Esophagus muscularis mucosa (tissue), 4 donors: ENCODE results near the gene PYGO1. TPM values are rescaled to one million over a fixed set of nuclear protein-coding genes. Genes with fewer than 3 reads are reported as not detected.

Source experiments
- DNase-seq: peaks from one replicate; pipeline ENCODE4 v3.0.0-alpha.2; 2017; ENCODE audit errors: extremely low spot score
- H3K27ac ChIP-seq, 4 donors: fragments of 200-600 bp; sonication (generic); replicated peaks in 1 of 4; 1 replicate in 3 of 4; 2 replicates in 1 of 4; pipeline ENCODE4 v1.5.1; 2016 to 2019; ENCODE audit warnings: mild to moderate bottlenecking in 1 of 4
- H3K27me3 ChIP-seq, 4 donors: fragments of 200-600 bp; sonication (generic); one replicate each; pipeline versions ENCODE4 v1.5.1 to v1.6.0; 2016 to 2019
- H3K36me3 ChIP-seq, 4 donors: fragments of 200-600 bp; sonication (generic); one replicate each; pipeline ENCODE4 v1.5.1; 2016 to 2019
- H3K4me1 ChIP-seq, 4 donors: fragments of 200-600 bp; sonication (generic); one replicate each; pipeline ENCODE4 v1.5.1; 2016 to 2019
- H3K4me3 ChIP-seq, 4 donors: fragments of 200-600 bp; sonication (generic); 1 replicate in 2 of 4; 2 replicates in 2 of 4; pipeline ENCODE4 v1.5.1; 2016 to 2019; ENCODE audit warnings: mild to moderate bottlenecking in 4 of 4, moderate library complexity in 1 of 4
- H3K9me3 ChIP-seq, 4 donors: fragments of 200-600 bp; sonication (generic); 1 replicate in 3 of 4; 2 replicates in 1 of 4; pipeline ENCODE4 v1.5.1; 2016 to 2019
- EP300 ChIP-seq: sonication (generic); formaldehyde crosslinking; IDR thresholded peaks from one replicate; pipeline ENCODE4 v1.6.1; 2017; ENCODE audit warnings: antibody characterized with exemption
- POLR2A ChIP-seq: fragments of 450-650 bp; IDR thresholded peaks from one replicate; pipeline ENCODE4 v1.6.1; 2017; ENCODE audit warnings: antibody characterized with exemption, moderate library complexity, mild to moderate bottlenecking, low read depth
- POLR2AphosphoS5 ChIP-seq, 2 donors: sonication (generic); formaldehyde crosslinking; IDR thresholded peaks; one replicate each; pipeline ENCODE4 v1.6.1; 2017; ENCODE audit warnings: antibody characterized with exemption in 2 of 2
- WGBS: methylation state at CpG from one replicate; pipeline ENCODE4 v1.1.5; 2018; 5-methylcytosine and 5-hydroxymethylcytosine counted together
- intact Hi-C: fragments of 100-400 bp; cut with DNase I; formaldehyde crosslinking; loops from one replicate; pipeline ENCODE4 v1.15.1; 2023
- total RNA-seq, 4 donors: library from RNA; depleted of rRNA; stranded (reverse); fragments of >200 nt; gene quantifications; one replicate each; pipeline versions ENCODE4 v1.1.0 to v1.2.1, GENCODE V29; 2016
- TF ChIP-seq, protein P1 (sequence below), 3 experiments: fragments of 200-600 bp in 2 of 3; fragments of 450-650 bp in 1 of 3; sonication (generic) in 2 of 3; IDR thresholded peaks; one replicate each; pipeline ENCODE4 v1.5.1; 2017 to 2019; ENCODE audit warnings: antibody characterized with exemption in 3 of 3, mild to moderate bottlenecking in 2 of 3, moderate library complexity in 1 of 3

PYGO1 gene
- total RNA-seq, 4 donors from 2014 or later = 13.6 to 20.7 (median 16.7) TPM

DNA sequence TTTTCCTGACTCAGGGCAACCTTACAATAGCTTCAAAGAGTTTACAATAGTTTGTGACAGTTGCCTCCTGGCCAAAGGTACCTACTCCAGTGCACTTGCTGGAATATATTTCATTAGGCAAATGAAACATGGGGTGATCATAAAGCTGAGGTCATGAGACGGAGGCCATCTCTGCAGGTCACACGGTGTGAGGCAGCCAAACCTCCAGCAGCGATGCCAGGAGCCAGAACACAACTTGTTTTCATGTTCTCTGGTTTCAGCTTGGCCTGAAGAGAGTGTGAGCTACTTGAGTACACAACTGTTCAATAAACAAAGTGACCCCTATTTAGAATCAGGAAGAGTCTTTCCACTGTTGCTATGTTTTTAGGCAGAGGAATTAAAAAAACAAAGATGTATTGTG is 42.7 kb upstream of the PYGO1 start:
- Histone ChIP-seq H3K27me3 (no peaks in the 10 kb centered on the region), H3K4me3 (no peak overlapping the region), H3K9me3 (no peaks in the 10 kb centered on the region), H3K27ac (no peak overlapping the region), H3K4me1 (no peaks in the 10 kb centered on the region), H3K36me3 (peaks cover 0 to 8% (median 0%) of the 10 kb centered on the region in 4 donors)
- DNase-seq = no peak
- no peak for TF ChIP-seq POLR2A
- TF ChIP-seq POLR2AphosphoS5 (IDR thresholded peaks at IDR 0.05) = no peak
- TF ChIP-seq, protein P1, sequence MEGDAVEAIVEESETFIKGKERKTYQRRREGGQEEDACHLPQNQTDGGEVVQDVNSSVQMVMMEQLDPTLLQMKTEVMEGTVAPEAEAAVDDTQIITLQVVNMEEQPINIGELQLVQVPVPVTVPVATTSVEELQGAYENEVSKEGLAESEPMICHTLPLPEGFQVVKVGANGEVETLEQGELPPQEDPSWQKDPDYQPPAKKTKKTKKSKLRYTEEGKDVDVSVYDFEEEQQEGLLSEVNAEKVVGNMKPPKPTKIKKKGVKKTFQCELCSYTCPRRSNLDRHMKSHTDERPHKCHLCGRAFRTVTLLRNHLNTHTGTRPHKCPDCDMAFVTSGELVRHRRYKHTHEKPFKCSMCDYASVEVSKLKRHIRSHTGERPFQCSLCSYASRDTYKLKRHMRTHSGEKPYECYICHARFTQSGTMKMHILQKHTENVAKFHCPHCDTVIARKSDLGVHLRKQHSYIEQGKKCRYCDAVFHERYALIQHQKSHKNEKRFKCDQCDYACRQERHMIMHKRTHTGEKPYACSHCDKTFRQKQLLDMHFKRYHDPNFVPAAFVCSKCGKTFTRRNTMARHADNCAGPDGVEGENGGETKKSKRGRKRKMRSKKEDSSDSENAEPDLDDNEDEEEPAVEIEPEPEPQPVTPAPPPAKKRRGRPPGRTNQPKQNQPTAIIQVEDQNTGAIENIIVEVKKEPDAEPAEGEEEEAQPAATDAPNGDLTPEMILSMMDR (IDR thresholded peaks at IDR 0.05) = no peak
- no peak for TF ChIP-seq EP300
- intact Hi-C loops = no loop called here
- 90% methylated on average over 2 of the region's 3 CpGs for WGBS

DNA sequence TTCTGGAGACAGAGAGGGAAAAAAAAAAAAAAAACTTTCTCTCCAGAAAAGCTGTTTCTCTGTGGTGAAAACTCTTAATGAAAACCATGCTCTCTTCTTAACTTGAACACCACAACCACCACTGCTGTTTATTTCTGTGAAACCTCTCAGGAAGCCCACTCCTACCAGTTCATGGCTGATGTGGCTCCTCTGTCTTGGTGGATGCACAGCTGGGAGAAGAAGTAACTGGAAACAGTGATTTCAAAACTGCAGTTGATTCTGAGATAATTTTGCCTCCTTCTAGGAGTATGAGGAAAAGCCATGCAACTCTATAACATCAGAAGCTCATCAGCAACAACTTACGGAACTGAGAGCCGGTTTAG is 40.2 kb upstream of the PYGO1 start:
- Histone ChIP-seq H3K9me3 (no peaks in the 10 kb centered on the region), H3K4me3 (no peak overlapping the region), H3K36me3 (peaks cover 0 to 8% (median 0%) of the 10 kb centered on the region in 4 donors), H3K4me1 (no peaks in the 10 kb centered on the region), H3K27ac (no peak overlapping the region), H3K27me3 (no peaks in the 10 kb centered on the region)
- TF ChIP-seq POLR2A (no peak), EP300 (no peak)
- TF ChIP-seq, protein P1 (IDR thresholded peaks at IDR 0.05) = no peak
- no peak for DNase-seq
- 97% methylated on average over 2 of the region's 2 CpGs for WGBS
- intact Hi-C loops = no loop called here

DNA sequence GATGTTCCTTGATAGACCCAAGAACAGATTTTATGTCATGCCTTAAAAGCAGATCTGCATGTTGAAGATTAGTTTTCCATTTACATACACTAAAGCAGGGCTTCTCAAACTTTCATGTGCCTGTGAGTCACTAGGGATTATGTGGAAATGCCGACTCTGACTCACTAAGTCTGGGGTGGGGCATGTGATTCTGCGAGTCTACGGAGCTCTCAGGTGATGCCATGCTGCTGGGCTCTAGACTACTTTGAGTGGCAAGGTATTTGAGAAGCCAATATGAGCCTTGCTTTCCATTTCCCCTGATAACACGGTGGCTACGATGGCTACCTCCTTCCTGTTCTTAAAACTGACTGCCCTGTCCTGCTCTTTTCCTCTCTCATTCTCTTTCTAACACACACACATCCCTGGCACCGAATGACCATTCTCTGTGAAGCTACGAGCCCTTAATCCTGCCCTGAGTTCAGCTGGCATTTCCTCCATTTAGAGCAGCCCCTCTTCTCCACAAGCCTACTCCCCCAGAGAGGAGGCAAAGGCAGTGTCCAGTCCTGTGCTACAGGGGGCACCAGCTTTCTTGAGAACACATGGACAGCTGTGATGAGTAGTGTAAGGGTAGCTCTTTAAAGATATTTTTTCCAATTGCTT is 39.7 kb upstream of the PYGO1 start:
- DNase-seq = no peak
- no peak overlapping the region for H3K4me3 ChIP-seq
- peaks cover 0 to 8% (median 0%) of the 10 kb centered on the region in 4 donors for H3K36me3 ChIP-seq
- intact Hi-C loops = no loop called here
- no peaks in the 10 kb centered on the region for H3K4me1 ChIP-seq
- H3K27me3 ChIP-seq = no peaks in the 10 kb centered on the region
- TF ChIP-seq EP300 (no peak), POLR2A (no peak), POLR2AphosphoS5 (IDR thresholded peaks at IDR 0.05) (no peak)
- TF ChIP-seq, protein P1 (IDR thresholded peaks at IDR 0.05) = no peak
- H3K9me3 ChIP-seq = no peaks in the 10 kb centered on the region
- 74% methylated on average over 7 of the region's 7 CpGs for WGBS
- H3K27ac ChIP-seq = no peak overlapping the region

DNA sequence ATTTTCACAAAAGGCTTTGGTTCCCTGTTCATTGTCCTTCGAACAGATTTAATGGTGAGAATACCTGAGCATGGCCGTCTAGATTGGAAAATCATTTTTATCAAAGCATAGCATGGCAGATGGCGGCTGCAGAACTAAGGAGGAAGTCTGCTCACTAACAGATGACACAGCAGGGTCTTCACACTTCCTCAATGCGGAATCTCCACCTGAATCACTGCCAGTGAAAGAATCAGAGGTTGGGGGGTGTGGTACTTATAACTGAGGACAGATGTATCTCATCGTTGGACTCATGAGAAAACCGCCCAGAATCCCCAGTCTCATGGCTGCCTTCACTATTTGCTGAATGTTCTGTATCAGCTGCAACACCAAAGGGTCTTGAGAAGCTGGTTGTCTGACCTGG is 31.6 kb upstream of the PYGO1 start:
- Histone ChIP-seq H3K9me3 (no peaks in the 10 kb centered on the region), H3K4me1 (no peaks in the 10 kb centered on the region), H3K27me3 (no peaks in the 10 kb centered on the region), H3K36me3 (peaks cover 0 to 8% (median 0%) of the 10 kb centered on the region in 4 donors), H3K4me3 (no peak overlapping the region), H3K27ac (no peak overlapping the region)
- DNase-seq = no peak
- intact Hi-C loops = no loop called here
- 73% methylated on average over 6 of the region's 6 CpGs for WGBS
- TF ChIP-seq, protein P1 (IDR thresholded peaks at IDR 0.05) = no peak
- no peak for TF ChIP-seq EP300
- TF ChIP-seq POLR2A = no peak
- no peak for TF ChIP-seq POLR2AphosphoS5 (IDR thresholded peaks at IDR 0.05)

GRCh38 chr15:55618387-55618786 is 30.2 kb upstream of the PYGO1 start:
- no peaks in the 10 kb centered on the region for H3K9me3 ChIP-seq
- no peak overlapping the region for H3K27ac ChIP-seq
- intact Hi-C loops = no loop called here
- DNase-seq = no peak
- peaks cover 0 to 8% (median 0%) of the 10 kb centered on the region in 4 donors for H3K36me3 ChIP-seq
- TF ChIP-seq POLR2AphosphoS5 (IDR thresholded peaks at IDR 0.05) (no peak), EP300 (no peak), POLR2A (no peak)
- TF ChIP-seq, protein P1 (IDR thresholded peaks at IDR 0.05) = no peak
- H3K4me3 ChIP-seq = no peak overlapping the region
- H3K27me3 ChIP-seq = no peaks in the 10 kb centered on the region
- WGBS = 88% methylated on average over 4 of the region's 4 CpGs
- no peaks in the 10 kb centered on the region for H3K4me1 ChIP-seq
